Measurements from ENCODE around the gene LAMA5.

GRCh38 chr20:62408055-62408454 is 40.9 kb upstream of the LAMA5 start:
- TF ChIP-seq CTCF (IDR thresholded peaks at IDR 0.05) (no peak), POLR2A (IDR thresholded peaks at IDR 0.05) (no peak), EP300 (IDR thresholded peaks at IDR 0.05) (no peak)
